Stimulated activated CD4-positive, alpha-beta T cell treated with anti-CD3 and anti-CD28 coated beads, Interleukin-12 subunit alpha, Interleukin-12 subunit beta, amount 100 ng/mL, for 4 hours (primary cell): ENCODE data around the gene NDUFS5.
"Not testable (repeated sequence)": the region's sequence is repeated elsewhere in the genome, so short reads cannot be mapped to it uniquely, and the experiment has no call there.

Experiments used
- DNase-seq: peaks from one replicate; pipeline ENCODE4 v3.0.0-alpha.2; 2020

The NDUFS5 gene

GRCh38 chr1:39016604-39017171 is 9.5 kb upstream of the NDUFS5 start:
- no peak for DNase-seq

GRCh38 chr1:39017266-39017665 is 8.9 kb upstream of the NDUFS5 start:
- DNase-seq: no peak

- DNase-seq: not testable (repeated sequence)
Observed at GRCh38 chr1:39020494-39020893, 5.7 kb upstream of the NDUFS5 start.

- DNase-seq: no peak
Observed at GRCh38 chr1:39021426-39021825, 4.7 kb upstream of the NDUFS5 start.

- DNase-seq: no peak
Observed at GRCh38 chr1:39023140-39023539, 3.0 kb upstream of the NDUFS5 start.

GRCh38 chr1:39026866-39027507 is 837 bp downstream of the NDUFS5 start:
- no peak for DNase-seq

- no peak for DNase-seq
Observed at GRCh38 chr1:39034114-39034654, 8.0 kb downstream of the NDUFS5 start.

- DNase-seq: no peak
Observed at GRCh38 chr1:39036678-39037077, 10.5 kb downstream of the NDUFS5 start.

GRCh38 chr1:39043513-39043912 is 17.4 kb downstream of the NDUFS5 start:
- no peak for DNase-seq

GRCh38 chr1:39044762-39045161 is 18.6 kb downstream of the NDUFS5 start:
- DNase-seq: no peak

GRCh38 chr1:39045231-39045630 is 19.1 kb downstream of the NDUFS5 start:
- no peak for DNase-seq

- no peak for DNase-seq
Observed at GRCh38 chr1:39046613-39047210, 20.6 kb downstream of the NDUFS5 start.

GRCh38 chr1:39047374-39048229 is 21.5 kb downstream of the NDUFS5 start:
- no peak for DNase-seq

- DNase-seq: no peak
Observed at GRCh38 chr1:39048745-39049370, 22.7 kb downstream of the NDUFS5 start.

- no peak for DNase-seq
Observed at GRCh38 chr1:39050001-39050400, 23.9 kb downstream of the NDUFS5 start.

- DNase-seq: not testable (repeated sequence)
Observed at GRCh38 chr1:39051193-39051850, 25.2 kb downstream of the NDUFS5 start.

GRCh38 chr1:39051956-39052355 is 25.8 kb downstream of the NDUFS5 start:
- no peak for DNase-seq

GRCh38 chr1:39055213-39055710 is 29.1 kb downstream of the NDUFS5 start:
- not testable (repeated sequence) for DNase-seq

- DNase-seq: not testable (repeated sequence)
Observed at GRCh38 chr1:39061516-39061915, 35.4 kb downstream of the NDUFS5 start.

GRCh38 chr1:39061951-39062350 is 35.8 kb downstream of the NDUFS5 start:
- DNase-seq: no peak

- DNase-seq: no peak
Observed at GRCh38 chr1:39063191-39063590, 37.0 kb downstream of the NDUFS5 start.

- DNase-seq: no peak
Observed at GRCh38 chr1:39063775-39064174, 37.6 kb downstream of the NDUFS5 start.
